Measurements from ENCODE around the gene RFX5. TPM values are rescaled to one million over a fixed set of nuclear protein-coding genes. Genes with fewer than 3 reads are reported as not detected.

RFX5 gene
- total and polyA plus RNA-seq, 8 donors: 5.6 to 34.2 (median 9.0) TPM

DNA sequence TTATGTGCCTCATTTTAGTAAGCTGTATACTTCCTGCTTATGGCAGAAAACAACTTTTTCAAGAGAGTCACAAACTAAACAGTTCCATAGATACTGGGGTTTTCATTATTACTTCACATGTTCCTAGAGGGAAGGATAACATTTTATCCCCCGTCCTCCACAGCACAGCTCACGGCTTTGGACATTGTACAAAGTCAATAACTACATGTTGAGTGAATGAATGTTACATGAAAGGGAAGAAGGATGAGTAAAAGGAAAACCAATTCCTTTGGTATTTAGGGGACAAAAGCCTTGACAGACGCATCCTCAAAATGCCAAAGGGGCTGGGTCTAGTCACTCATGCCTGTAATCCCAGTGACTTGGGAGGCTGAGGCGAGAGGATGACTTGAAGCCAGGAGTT lies 34.6 kb downstream of the RFX5 start:
- Histone ChIP-seq H3K27me3 (no peaks in the 10 kb centered on the region), H3K36me3 (peaks cover 0 to 32% (median 6%) of the 10 kb centered on the region in 3 donors), H3K4me1 (peaks cover 0 to 13% (median 3%) of the 10 kb centered on the region in 3 donors), H3K27ac (peak overlapping the region in 2 of 4 donors; percentile 4 to 62), H3K4me3 (no peak overlapping the region), H3K9me3 (no peaks in the 10 kb centered on the region)
- ATAC-seq (no peak), FAIRE-seq (no peak), DNase-seq (no peak)
- intact Hi-C loops (cut with DNase I): no loop called here
- TF ChIP-seq, protein P1, sequence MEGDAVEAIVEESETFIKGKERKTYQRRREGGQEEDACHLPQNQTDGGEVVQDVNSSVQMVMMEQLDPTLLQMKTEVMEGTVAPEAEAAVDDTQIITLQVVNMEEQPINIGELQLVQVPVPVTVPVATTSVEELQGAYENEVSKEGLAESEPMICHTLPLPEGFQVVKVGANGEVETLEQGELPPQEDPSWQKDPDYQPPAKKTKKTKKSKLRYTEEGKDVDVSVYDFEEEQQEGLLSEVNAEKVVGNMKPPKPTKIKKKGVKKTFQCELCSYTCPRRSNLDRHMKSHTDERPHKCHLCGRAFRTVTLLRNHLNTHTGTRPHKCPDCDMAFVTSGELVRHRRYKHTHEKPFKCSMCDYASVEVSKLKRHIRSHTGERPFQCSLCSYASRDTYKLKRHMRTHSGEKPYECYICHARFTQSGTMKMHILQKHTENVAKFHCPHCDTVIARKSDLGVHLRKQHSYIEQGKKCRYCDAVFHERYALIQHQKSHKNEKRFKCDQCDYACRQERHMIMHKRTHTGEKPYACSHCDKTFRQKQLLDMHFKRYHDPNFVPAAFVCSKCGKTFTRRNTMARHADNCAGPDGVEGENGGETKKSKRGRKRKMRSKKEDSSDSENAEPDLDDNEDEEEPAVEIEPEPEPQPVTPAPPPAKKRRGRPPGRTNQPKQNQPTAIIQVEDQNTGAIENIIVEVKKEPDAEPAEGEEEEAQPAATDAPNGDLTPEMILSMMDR (IDR thresholded peaks at IDR 0.05): no peak
- WGBS, 2 donors: 91 to 97% methylated on average over 4 of the region's 4 CpGs

DNA sequence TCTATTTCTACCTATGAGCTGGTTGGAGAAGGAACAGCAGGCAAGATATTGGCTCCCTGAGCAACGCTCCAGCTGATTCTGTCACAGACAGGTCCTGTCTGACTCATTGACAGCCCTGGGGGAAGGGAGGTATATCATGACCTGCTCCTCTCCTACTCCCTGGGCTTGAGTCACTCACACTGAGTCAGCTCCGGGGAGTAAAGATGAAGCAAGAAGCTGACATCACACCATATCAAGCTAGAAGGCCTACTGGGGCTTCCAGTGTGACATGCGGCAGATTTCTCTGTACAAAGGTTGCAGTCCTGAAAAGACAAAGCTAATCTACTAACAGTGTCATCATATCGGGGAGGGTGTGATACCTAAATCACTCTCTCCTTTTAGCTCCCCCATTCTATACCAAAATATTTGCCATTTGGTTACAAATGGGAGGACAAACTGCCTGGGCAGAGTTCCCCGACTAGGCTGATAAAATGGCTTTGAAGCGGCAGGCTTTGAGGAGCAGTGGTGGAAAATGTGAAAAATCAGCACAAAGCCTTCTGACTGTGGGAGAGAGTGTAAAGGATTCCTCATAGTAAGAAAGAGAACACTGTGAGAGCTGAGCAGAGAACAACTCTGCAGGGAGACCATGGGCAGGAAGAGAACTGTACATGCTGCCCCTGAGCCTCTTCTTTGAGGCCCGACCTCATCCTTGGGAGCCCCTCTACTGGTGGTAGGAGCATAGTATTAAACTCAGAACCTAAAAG lies 35.3 kb downstream of the RFX5 start:
- ATAC-seq: peak; percentile 77 to 91 (median 84)
- Histone ChIP-seq H3K27me3 (no peaks in the 10 kb centered on the region), H3K4me1 (peaks cover 0 to 13% (median 3%) of the 10 kb centered on the region in 3 donors), H3K27ac (peak overlapping the region in 3 of 4 donors; percentile 4 to 62 (median 19)), H3K4me3 (no peak overlapping the region), H3K9me3 (no peaks in the 10 kb centered on the region), H3K36me3 (peaks cover 0 to 38% (median 12%) of the 10 kb centered on the region in 3 donors)
- 64 to 72% methylated on average over 7 of the region's 7 CpGs for WGBS, 2 donors
- intact Hi-C loops (cut with DNase I): no loop called here
- DNase-seq: peak in 3 of 6 donors; percentile 45 to 68 (median 52)
- TF ChIP-seq, protein P1 (IDR thresholded peaks at IDR 0.05): no peak
- no peak for FAIRE-seq

DNA sequence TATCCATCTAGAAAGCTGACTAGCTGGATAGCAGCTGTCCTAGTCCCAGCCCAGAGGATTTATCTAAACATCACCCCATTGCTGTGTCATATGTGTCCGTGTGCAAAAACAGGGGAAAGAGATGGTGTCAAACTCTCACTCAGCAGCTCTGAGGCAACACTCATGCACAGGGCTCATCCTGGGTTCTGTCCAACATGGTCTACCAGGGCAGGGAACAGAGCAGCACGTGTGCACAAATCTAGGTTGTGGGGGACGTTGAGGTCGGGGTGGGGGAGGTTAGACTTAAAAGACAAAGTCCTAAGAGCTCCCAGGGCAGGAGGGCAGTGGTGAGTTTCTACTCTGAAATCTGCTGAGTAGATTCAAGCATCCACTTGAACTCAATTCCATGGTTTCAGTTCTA lies 36.0 kb downstream of the RFX5 start:
- Histone ChIP-seq H3K27ac (peak overlapping the region in 1 of 4 donors; percentile 19), H3K27me3 (no peaks in the 10 kb centered on the region), H3K36me3 (peaks cover 3 to 46% (median 12%) of the 10 kb centered on the region in 3 donors), H3K4me1 (peaks cover 0 to 13% (median 3%) of the 10 kb centered on the region in 3 donors), H3K4me3 (no peak overlapping the region), H3K9me3 (no peaks in the 10 kb centered on the region)
- TF ChIP-seq, protein P1 (IDR thresholded peaks at IDR 0.05): no peak
- ATAC-seq (no peak), FAIRE-seq (no peak), DNase-seq (no peak)
- WGBS, 2 donors: 58 to 73% methylated on average over 4 of the region's 4 CpGs
- intact Hi-C loops (cut with DNase I): no loop called here

DNA sequence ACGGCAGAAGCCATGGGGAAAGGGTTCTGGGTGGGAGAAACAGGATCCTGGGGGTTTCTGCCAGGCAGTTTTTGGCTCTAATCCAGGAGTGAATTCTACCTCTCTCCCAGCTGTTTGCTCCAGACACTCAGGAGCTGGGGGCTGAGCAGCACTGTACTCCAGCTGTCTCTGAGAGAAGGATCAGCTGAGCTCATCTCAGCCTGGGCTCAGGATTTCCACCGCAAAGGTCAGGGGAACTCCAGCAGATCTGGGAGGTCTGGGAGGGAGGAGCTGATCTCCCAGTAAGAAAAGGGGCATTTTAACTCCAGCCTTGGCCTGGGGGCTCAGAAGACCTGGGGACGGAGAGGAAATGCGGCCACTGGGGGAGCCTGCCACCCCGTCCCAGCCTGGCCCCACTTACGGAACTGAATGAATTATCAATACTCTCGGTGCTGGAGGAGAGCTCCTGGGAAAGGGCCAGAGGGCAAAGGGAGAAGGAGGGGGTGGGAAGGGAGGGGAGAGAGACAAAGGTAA lies 37.2 kb downstream of the RFX5 start:
- Histone ChIP-seq H3K36me3 (peaks cover 5 to 50% (median 14%) of the 10 kb centered on the region in 3 donors), H3K27me3 (no peaks in the 10 kb centered on the region), H3K27ac (peak overlapping the region in 1 of 4 donors; percentile 6), H3K4me3 (no peak overlapping the region), H3K9me3 (no peaks in the 10 kb centered on the region), H3K4me1 (peaks cover 0 to 13% (median 3%) of the 10 kb centered on the region in 3 donors)
- ATAC-seq (peak in 3 of 4 donors; percentile 28 to 59 (median 34)), FAIRE-seq (no peak), DNase-seq (no peak)
- 55 to 60% methylated on average over 7 of the region's 7 CpGs for WGBS, 2 donors
- intact Hi-C loops (cut with DNase I): loop anchor here in 1 of 3 donors (10.0 kb wide), 1 partner anchor 95 kb away; no protein-coding TSS in a partner anchor
- TF ChIP-seq, protein P1 (IDR thresholded peaks at IDR 0.05): no peak

All from pancreas (tissue), 10 donors.